ENCODE results near the gene ZNF574. TPM values are rescaled to one million over a fixed set of nuclear protein-coding genes. Genes with fewer than 3 reads are reported as not detected.

The ZNF574 gene
- total RNA-seq, 2 donors from 2014 or later: 24.4 to 44.1 TPM

GRCh38 chr19:42057846-42058245, 18.1 kb upstream of the ZNF574 start:
- DNase-seq (ENCODE audit: low spot score): no peak
- no peaks in the 10 kb centered on the region for H3K4me1 ChIP-seq (replicated peaks)
- no peaks in the 10 kb centered on the region for H3K9me3 ChIP-seq
- H3K27ac ChIP-seq: no peak overlapping the region
- no peaks in the 10 kb centered on the region for H3K27me3 ChIP-seq (replicated peaks; ENCODE audit: insufficient read depth)
- intact Hi-C loops (cut with DNase I): no loop called here
- H3K36me3 ChIP-seq: no peaks in the 10 kb centered on the region
- H3K4me3 ChIP-seq: no peak overlapping the region
- 70% methylated on average over 7 of the region's 7 CpGs for WGBS
- TF ChIP-seq CTCF (IDR thresholded peaks at IDR 0.05) (no peak), POLR2A (IDR thresholded peaks at IDR 0.05) (no peak), POLR2AphosphoS5 (IDR thresholded peaks at IDR 0.05) (no peak)

DNA sequence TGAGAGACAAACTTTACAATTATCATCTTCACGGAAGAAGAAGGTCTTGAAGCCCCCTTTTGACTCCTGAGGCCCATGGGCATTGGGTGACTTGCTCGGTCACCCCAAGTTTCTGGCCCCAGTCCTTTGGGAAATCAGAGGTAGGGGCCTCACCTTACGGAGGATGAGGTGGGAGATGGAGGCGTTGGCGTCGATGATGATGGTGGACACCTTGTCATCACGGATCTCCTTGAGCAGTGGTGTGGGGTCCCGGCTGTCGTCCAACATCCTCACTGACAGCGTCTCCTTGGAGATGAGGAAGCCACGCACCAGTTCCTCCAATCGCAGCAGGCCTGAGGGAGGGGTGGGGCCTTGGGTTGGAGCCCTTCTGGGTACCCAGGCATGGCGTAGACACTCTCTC, 16.8 kb upstream of the ZNF574 start:
- Histone ChIP-seq H3K4me3 (no peak overlapping the region), H3K27me3 (replicated peaks; ENCODE audit: insufficient read depth) (no peaks in the 10 kb centered on the region), H3K9me3 (no peaks in the 10 kb centered on the region), H3K36me3 (no peaks in the 10 kb centered on the region), H3K4me1 (replicated peaks) (no peaks in the 10 kb centered on the region), H3K27ac (no peak overlapping the region)
- TF ChIP-seq CTCF (IDR thresholded peaks at IDR 0.05) (no peak), POLR2AphosphoS5 (IDR thresholded peaks at IDR 0.05) (no peak), POLR2A (IDR thresholded peaks at IDR 0.05) (no peak)
- no peak for DNase-seq (ENCODE audit: low spot score)
- intact Hi-C loops (cut with DNase I): no loop called here
- 92% methylated on average over 13 of the region's 13 CpGs for WGBS

GRCh38 chr19:42060117-42060516, 15.8 kb upstream of the ZNF574 start:
- Histone ChIP-seq H3K4me1 (replicated peaks) (no peaks in the 10 kb centered on the region), H3K4me3 (no peak overlapping the region), H3K9me3 (no peaks in the 10 kb centered on the region), H3K27ac (no peak overlapping the region), H3K36me3 (no peaks in the 10 kb centered on the region), H3K27me3 (replicated peaks; ENCODE audit: insufficient read depth) (no peaks in the 10 kb centered on the region)
- WGBS: 91% methylated on average over 3 of the region's 3 CpGs
- TF ChIP-seq POLR2A (IDR thresholded peaks at IDR 0.05) (no peak), POLR2AphosphoS5 (IDR thresholded peaks at IDR 0.05) (no peak), CTCF (IDR thresholded peaks at IDR 0.05) (no peak)
- intact Hi-C loops (cut with DNase I): no loop called here
- no peak for DNase-seq (ENCODE audit: low spot score)

- no peak overlapping the region for H3K27ac ChIP-seq
- no peaks in the 10 kb centered on the region for H3K27me3 ChIP-seq (replicated peaks; ENCODE audit: insufficient read depth)
- WGBS: 94% methylated on average over 16 of the region's 16 CpGs
- no peak for DNase-seq (ENCODE audit: low spot score)
- H3K36me3 ChIP-seq: no peaks in the 10 kb centered on the region
- H3K4me3 ChIP-seq: no peak overlapping the region
- intact Hi-C loops (cut with DNase I): no loop called here
- TF ChIP-seq POLR2A (IDR thresholded peaks at IDR 0.05) (no peak), CTCF (IDR thresholded peaks at IDR 0.05) (no peak), POLR2AphosphoS5 (IDR thresholded peaks at IDR 0.05) (no peak)
- H3K9me3 ChIP-seq: no peaks in the 10 kb centered on the region
- H3K4me1 ChIP-seq (replicated peaks): no peaks in the 10 kb centered on the region
Observed at GRCh38 chr19:42062381-42062780, 13.6 kb upstream of the ZNF574 start.

DNA sequence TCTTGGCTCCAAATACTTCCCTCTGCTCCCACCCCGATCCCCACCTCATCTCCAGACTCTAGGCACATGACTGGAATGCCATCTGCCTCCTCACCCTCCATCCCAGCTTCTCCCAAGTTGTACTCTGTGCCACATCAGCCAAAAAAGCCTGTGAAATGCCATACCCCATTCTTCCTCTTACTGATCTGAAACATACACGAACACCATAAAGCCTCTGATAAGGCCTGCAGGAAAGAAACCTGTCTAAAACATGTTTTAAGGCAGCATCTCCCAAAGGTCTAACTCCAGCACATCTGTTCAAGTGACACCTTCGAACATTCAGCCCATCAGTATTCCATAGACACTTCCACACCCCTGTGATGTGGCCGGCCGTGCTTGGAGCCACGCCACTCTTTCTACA, 11.5 kb upstream of the ZNF574 start:
- H3K4me1 ChIP-seq (replicated peaks): no peaks in the 10 kb centered on the region
- no peak overlapping the region for H3K4me3 ChIP-seq
- H3K27me3 ChIP-seq (replicated peaks; ENCODE audit: insufficient read depth): no peaks in the 10 kb centered on the region
- WGBS: 89% methylated on average over 6 of the region's 6 CpGs
- TF ChIP-seq POLR2A (IDR thresholded peaks at IDR 0.05) (no peak), CTCF (IDR thresholded peaks at IDR 0.05) (no peak), POLR2AphosphoS5 (IDR thresholded peaks at IDR 0.05) (no peak)
- H3K36me3 ChIP-seq: no peaks in the 10 kb centered on the region
- no peaks in the 10 kb centered on the region for H3K9me3 ChIP-seq
- intact Hi-C loops (cut with DNase I): no loop called here
- H3K27ac ChIP-seq: no peak overlapping the region
- DNase-seq (ENCODE audit: low spot score): no peak

Data from prostate gland (tissue), 2 donors.